GM19324 (cell line): Measurements from ENCODE around the gene AKAP13.
"Not testable (repeated sequence)": the region's sequence is repeated elsewhere in the genome, so short reads cannot be mapped to it uniquely, and the experiment has no call there.

Source experiments
- ATAC-seq: cut with Tn5 transposase; IDR thresholded peaks from one replicate; pipeline ENCODE4 v1.9.1; 2021; ENCODE audit warnings: mild to moderate bottlenecking, moderate library complexity; ENCODE audit not compliant: unreplicated experiment, low FRiP score

Gene AKAP13

GRCh38 chr15:85518979-85519761 lies 138.8 kb downstream of the AKAP13 start:
- ATAC-seq, result no peak

- ATAC-seq, result no peak
Measured at GRCh38 chr15:85520650-85521049, 140.2 kb downstream of the AKAP13 start.

GRCh38 chr15:85523530-85523929 lies 143.1 kb downstream of the AKAP13 start:
- ATAC-seq, result no peak

- ATAC-seq, result no peak
Measured at GRCh38 chr15:85525755-85526154, 145.4 kb downstream of the AKAP13 start.

GRCh38 chr15:85527895-85528294 lies 147.5 kb downstream of the AKAP13 start:
- no peak for ATAC-seq

DNA sequence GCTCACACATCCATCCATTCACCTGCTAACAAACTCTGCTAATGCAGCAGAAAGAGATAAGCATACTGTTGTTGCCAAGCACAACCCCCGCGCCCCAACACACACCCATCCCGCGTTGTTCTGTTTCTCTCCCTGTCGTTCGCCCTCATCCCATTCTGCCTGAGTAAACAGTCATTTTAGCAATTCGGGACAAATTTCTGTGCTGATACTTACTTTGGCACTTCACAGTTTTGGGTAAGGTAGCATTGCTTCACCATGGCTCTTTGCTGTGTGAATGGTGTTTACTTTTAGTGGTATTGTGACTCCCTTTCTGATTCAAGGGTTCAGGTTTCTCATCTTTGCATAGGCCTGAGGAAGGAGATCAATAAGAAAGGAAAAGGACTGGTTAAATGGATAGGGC lies 149.7 kb downstream of the AKAP13 start:
- ATAC-seq, result no peak

DNA sequence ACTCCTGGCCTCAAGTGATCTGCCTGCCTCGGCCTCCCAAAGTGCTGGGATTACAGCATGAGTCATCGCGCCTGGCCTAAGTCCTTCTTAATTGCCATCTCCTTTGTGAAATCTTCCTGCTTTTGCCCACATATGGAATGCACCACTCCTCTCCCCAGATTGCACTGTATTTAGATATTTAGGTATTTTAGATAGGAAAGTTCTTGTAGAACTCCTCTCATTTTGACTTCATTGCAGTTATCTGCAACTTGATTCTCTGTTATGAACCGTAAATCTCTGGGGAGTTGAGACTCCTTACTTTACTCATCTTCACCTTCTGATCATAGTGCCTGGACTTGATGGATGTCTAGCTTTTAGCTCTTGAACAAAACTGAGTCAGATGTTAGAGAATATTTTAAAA lies 150.7 kb downstream of the AKAP13 start:
- ATAC-seq, result no peak

DNA sequence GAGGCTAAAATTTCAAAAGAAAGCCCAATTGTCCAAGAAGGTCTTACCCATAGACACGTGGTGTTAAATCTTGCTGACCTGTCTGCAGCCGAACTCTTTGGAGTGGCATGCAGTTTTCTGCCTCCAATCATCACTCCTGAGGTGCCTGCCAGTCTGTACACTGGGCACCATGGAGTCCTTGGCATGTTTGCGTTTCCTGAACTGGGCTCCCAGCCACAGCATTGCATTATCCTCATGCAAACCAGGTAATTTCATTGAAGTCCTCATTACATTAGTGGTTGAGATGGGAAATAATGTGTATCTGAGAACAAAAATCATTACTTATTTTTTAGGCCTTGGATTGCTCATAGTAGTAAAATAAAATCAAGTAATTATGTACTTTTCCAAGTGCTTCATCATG lies 152.3 kb downstream of the AKAP13 start:
- ATAC-seq, result no peak

DNA sequence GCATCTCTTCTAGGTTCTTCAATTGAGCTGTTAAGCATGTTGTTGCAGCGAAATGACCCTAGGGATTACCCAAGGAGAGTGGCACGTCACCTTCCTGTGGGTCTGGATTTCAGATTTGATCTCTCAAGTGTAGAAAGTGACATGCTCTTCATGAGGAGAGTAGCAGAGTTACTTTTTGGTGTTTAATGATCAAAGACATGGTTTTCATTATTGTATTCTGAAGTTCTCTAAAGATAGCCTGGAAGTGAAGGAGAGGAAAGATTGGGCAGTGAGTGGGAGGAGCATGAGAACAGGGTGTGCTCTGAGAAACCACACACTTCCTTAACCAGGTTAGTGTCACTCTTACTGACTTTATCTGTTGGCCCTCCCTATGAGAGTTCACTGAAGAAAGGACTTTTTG lies 153.6 kb downstream of the AKAP13 start:
- ATAC-seq, result peak; percentile 85

GRCh38 chr15:85535533-85536330 lies 155.3 kb downstream of the AKAP13 start:
- ATAC-seq, result not testable (repeated sequence)

GRCh38 chr15:85536341-85536740 lies 155.9 kb downstream of the AKAP13 start:
- ATAC-seq, result no peak

GRCh38 chr15:85539491-85539890 lies 159.1 kb downstream of the AKAP13 start:
- no peak for ATAC-seq

GRCh38 chr15:85540085-85540797 lies 159.8 kb downstream of the AKAP13 start:
- no peak for ATAC-seq

DNA sequence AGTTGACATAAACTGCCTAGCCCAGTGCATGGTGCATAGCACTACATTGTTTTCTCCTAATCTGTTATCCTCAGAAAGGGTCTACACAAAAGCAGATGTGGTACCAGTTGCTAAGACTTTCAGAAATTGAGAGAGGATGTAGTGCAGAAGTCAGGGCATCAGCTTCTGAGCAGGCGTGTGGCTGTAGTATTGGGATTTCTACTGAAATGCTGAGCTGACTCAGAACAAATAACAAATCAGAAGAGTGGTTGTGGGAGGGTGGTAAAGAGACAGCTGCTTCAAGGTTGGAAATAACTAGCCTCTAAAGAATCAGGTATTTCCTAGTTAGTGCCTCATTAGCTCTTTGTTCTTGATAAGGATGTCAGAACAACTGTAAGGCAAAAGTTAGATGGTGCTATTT lies 161.3 kb downstream of the AKAP13 start:
- no peak for ATAC-seq

- no peak for ATAC-seq
Measured at GRCh38 chr15:85542488-85542887, 162.1 kb downstream of the AKAP13 start.

- no peak for ATAC-seq
Measured at GRCh38 chr15:85542895-85543331, 162.5 kb downstream of the AKAP13 start.

DNA sequence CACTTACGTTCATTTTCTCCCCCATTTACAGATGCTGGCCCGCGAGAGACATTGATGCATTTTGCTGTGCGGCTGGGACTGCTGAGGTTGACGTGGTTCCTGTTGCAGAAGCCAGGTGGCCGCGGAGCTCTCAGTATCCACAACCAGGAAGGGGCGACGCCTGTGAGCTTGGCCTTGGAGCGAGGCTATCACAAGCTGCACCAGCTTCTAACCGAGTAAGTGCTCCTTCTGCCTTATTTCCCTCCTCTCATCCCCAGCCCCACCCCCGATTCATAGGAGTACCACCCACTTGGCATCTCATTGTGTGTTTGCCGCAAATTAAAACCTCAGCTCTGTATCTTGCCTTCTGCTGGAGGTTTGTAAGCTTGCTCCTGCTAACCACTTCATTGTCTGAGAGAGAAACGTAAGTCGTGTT lies 163.3 kb downstream of the AKAP13 start:
- ATAC-seq, result no peak

- ATAC-seq, result no peak
Measured at GRCh38 chr15:85545185-85545584, 164.8 kb downstream of the AKAP13 start.

DNA sequence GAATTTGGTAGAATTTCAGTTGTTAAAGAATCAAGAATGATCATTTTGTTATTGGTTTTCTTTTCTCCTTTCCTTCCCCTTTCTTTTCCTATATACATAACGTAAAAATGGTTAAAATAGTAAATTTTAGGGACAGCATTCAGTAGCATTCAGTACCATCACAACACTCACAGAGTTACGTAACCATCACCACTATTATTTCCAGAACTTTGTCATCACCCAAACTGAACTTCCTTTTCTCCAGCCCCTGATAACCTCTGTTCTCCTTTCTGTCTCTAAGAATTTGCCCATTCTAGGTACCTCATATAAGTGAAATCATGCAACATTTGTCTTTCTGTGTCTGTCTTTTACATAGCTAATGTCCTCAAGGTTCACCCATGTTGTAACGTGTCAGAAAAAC lies 165.3 kb downstream of the AKAP13 start:
- ATAC-seq, result no peak

GRCh38 chr15:85547386-85547785 lies 167.0 kb downstream of the AKAP13 start:
- no peak for ATAC-seq

DNA sequence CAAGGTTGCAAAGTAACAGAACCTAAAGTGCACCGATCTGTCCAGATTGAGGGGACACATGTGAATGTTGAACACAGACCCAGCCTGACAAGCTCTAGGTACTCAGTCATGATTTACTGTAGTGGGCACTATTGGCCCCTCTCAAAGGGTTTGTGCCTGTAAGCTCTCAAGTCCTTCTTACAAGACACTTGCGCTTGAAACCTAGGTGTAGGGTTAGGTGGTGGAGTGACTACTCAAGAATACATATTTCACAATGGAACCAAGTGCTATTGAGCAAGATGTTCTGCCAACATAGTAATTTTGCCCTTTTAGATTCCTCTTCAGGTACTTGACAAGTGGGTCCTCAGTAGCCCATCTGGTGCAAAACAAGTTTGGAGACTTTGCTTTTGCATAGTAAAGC lies 169.9 kb downstream of the AKAP13 start:
- ATAC-seq, result no peak
